ENCODE data around the gene DPEP3.

The DPEP3 gene

DNA sequence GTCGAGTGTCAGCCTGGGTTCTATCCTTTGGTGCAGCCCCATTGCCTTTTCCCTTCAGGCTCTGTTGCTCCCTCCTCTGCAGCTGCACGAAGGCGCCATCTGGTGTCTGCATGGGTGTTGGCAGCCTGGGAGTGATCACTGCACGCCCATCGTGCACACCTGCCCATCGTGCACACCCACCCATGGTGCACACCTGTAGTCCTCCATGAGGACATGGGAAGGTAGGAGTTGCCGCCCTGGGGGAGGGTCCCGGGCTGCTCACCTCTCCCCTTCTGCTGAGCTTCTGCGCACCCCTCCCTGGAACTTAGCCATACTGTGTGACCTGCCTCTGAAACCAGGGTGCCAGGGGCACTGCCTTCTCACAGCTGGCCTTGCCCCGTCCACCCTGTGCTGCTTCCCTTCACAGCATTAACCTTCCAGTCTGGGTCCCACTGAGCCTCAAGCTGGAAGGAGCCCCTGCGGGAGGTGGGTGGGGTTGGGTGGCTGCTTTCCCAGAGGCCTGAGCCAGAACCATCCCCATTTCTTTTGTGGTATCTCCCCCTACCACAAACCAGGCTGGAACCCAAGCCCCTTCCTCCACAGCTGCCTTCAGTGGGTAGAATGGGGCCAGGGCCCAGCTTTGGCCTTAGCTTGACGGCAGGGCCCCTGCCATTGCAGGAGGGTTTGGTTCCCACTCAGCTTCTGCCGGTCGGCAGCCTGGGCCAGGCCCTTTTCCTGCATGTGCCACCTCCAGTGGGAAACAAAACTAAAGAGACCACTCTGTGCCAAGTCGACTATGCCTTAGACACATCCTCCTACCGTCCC lies 51.5 kb downstream of the DPEP3 start:
- Histone ChIP-seq H3K4me1 (ENCODE audit: low read length) (no peaks in the 10 kb centered on the region), H3K9ac (ENCODE audit: low read length) (no peak overlapping the region), H4K20me1 (ENCODE audit: insufficient read depth, low read length) (no peaks in the 10 kb centered on the region), H3K4me2 (ENCODE audit: low read depth, low read length) (no peak overlapping the region), H3K27ac (ENCODE audit: low read length) (no peak overlapping the region), H2AFZ (ENCODE audit: low read length) (no peak overlapping the region), H3K36me3 (replicated peaks; ENCODE audit: insufficient read depth, low read length) (no peaks in the 10 kb centered on the region), H3K79me2 (ENCODE audit: low read length) (no peaks in the 10 kb centered on the region), H3K4me3 (ENCODE audit: low read length) (no peak overlapping the region), H3K9me3 (replicated peaks; ENCODE audit: insufficient read depth, low read length) (no peaks in the 10 kb centered on the region), H3K9me2 (replicated peaks; ENCODE audit: insufficient read depth, low read length) (no peaks in the 10 kb centered on the region), H3F3A (ENCODE audit: insufficient read depth, low read length) (no peaks in the 10 kb centered on the region), H3K27me3 (replicated peaks; ENCODE audit: insufficient read depth, low read length) (no peaks in the 10 kb centered on the region)
- TF ChIP-seq, protein P1, sequence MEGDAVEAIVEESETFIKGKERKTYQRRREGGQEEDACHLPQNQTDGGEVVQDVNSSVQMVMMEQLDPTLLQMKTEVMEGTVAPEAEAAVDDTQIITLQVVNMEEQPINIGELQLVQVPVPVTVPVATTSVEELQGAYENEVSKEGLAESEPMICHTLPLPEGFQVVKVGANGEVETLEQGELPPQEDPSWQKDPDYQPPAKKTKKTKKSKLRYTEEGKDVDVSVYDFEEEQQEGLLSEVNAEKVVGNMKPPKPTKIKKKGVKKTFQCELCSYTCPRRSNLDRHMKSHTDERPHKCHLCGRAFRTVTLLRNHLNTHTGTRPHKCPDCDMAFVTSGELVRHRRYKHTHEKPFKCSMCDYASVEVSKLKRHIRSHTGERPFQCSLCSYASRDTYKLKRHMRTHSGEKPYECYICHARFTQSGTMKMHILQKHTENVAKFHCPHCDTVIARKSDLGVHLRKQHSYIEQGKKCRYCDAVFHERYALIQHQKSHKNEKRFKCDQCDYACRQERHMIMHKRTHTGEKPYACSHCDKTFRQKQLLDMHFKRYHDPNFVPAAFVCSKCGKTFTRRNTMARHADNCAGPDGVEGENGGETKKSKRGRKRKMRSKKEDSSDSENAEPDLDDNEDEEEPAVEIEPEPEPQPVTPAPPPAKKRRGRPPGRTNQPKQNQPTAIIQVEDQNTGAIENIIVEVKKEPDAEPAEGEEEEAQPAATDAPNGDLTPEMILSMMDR (IDR thresholded peaks at IDR 0.05; ENCODE audit: low read length) = peak; percentile 94
- no peak for TF ChIP-seq EZH2 (optimal IDR thresholded peaks at IDR 0.05; ENCODE audit: low read depth, low read length)
- no peak for TF ChIP-seq EZH2phosphoT487 (IDR thresholded peaks at IDR 0.05; ENCODE audit: low read length)
- peak; percentile 73 for DNase-seq

GRCh38 chr16:67928147-67928546 lies 52.2 kb downstream of the DPEP3 start:
- Histone ChIP-seq H3K79me2 (ENCODE audit: low read length) (no peaks in the 10 kb centered on the region), H3K27ac (ENCODE audit: low read length) (no peak overlapping the region), H3K9me3 (replicated peaks; ENCODE audit: insufficient read depth, low read length) (no peaks in the 10 kb centered on the region), H3K4me2 (ENCODE audit: low read depth, low read length) (no peak overlapping the region), H4K20me1 (ENCODE audit: insufficient read depth, low read length) (no peaks in the 10 kb centered on the region), H3K36me3 (replicated peaks; ENCODE audit: insufficient read depth, low read length) (no peaks in the 10 kb centered on the region), H3K4me3 (ENCODE audit: low read length) (no peak overlapping the region), H3K27me3 (replicated peaks; ENCODE audit: insufficient read depth, low read length) (no peaks in the 10 kb centered on the region), H3K4me1 (ENCODE audit: low read length) (no peaks in the 10 kb centered on the region), H3K9me2 (replicated peaks; ENCODE audit: insufficient read depth, low read length) (no peaks in the 10 kb centered on the region), H3K9ac (ENCODE audit: low read length) (no peak overlapping the region), H2AFZ (ENCODE audit: low read length) (no peak overlapping the region), H3F3A (ENCODE audit: insufficient read depth, low read length) (no peaks in the 10 kb centered on the region)
- TF ChIP-seq, protein P1 (IDR thresholded peaks at IDR 0.05; ENCODE audit: low read length) = no peak
- TF ChIP-seq EZH2phosphoT487 (IDR thresholded peaks at IDR 0.05; ENCODE audit: low read length) (no peak), EZH2 (optimal IDR thresholded peaks at IDR 0.05; ENCODE audit: low read depth, low read length) (no peak)
- no peak for DNase-seq

DNA sequence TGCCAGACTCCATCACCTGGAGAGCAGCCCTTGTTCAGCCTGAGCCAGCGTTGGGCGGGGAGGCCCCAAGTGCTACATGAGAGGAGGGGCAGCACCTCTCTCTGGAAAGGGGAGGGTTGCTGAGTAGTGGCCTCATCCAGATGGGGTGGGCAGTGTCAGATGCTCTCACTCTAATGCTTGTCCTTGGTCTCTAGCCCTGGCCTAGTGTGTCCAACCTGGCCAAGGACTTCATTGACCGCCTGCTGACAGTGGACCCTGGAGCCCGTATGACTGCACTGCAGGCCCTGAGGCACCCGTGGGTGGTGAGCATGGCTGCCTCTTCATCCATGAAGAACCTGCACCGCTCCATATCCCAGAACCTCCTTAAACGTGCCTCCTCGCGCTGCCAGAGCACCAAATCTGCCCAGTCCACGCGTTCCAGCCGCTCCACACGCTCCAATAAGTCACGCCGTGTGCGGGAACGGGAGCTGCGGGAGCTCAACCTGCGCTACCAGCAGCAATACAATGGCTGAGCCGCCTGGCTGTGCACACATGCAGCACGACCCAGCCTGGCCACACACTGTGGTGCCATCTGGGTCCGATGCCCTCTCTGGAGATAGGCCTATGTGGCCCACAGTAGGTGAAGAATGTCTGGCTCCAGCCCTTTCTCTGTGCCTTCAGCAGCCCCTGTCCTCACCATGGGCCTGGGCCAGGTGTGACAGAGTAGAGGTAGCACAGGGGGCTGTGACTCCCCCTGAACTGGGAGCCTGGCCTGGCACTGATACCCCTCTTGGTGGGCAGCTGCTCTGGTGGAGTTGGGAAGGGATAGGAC lies 53.0 kb downstream of the DPEP3 start:
- H4K20me1 ChIP-seq (ENCODE audit: insufficient read depth, low read length) = no peaks in the 10 kb centered on the region
- H3K9ac ChIP-seq (ENCODE audit: low read length) = no peak overlapping the region
- H3K79me2 ChIP-seq (ENCODE audit: low read length) = no peaks in the 10 kb centered on the region
- no peaks in the 10 kb centered on the region for H3K9me2 ChIP-seq (replicated peaks; ENCODE audit: insufficient read depth, low read length)
- TF ChIP-seq EZH2 (optimal IDR thresholded peaks at IDR 0.05; ENCODE audit: low read depth, low read length) (no peak), EZH2phosphoT487 (IDR thresholded peaks at IDR 0.05; ENCODE audit: low read length) (no peak)
- TF ChIP-seq, protein P1 (IDR thresholded peaks at IDR 0.05; ENCODE audit: low read length) = no peak
- H3F3A ChIP-seq (ENCODE audit: insufficient read depth, low read length) = no peaks in the 10 kb centered on the region
- H3K4me2 ChIP-seq (ENCODE audit: low read depth, low read length) = no peak overlapping the region
- H3K36me3 ChIP-seq (replicated peaks; ENCODE audit: insufficient read depth, low read length) = no peaks in the 10 kb centered on the region
- DNase-seq = no peak
- no peak overlapping the region for H3K4me3 ChIP-seq (ENCODE audit: low read length)
- H3K4me1 ChIP-seq (ENCODE audit: low read length) = no peaks in the 10 kb centered on the region
- H2AFZ ChIP-seq (ENCODE audit: low read length) = no peak overlapping the region
- no peaks in the 10 kb centered on the region for H3K27me3 ChIP-seq (replicated peaks; ENCODE audit: insufficient read depth, low read length)
- H3K27ac ChIP-seq (ENCODE audit: low read length) = no peak overlapping the region
- no peaks in the 10 kb centered on the region for H3K9me3 ChIP-seq (replicated peaks; ENCODE audit: insufficient read depth, low read length)
